ENCODE data around the gene OR2C3.

OR2C3 gene

DNA sequence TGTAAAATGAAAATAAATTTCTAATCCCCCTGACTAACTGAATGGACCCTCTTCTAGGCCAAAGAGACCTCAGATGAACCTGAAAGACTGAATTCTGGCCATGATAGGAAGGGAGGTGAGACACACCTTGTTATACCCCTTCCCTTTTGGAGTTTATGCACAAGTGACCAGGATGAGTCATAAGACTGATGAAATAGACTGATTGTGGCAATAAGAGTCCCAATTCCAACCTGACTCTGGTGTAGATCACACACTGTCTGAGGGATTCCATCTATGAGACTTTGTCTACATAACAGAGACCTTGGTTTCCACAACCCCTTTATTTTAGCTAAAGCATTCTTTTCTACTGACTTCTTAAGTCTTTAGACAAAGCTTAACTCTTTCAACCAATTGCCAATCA lies 38.4 kb upstream of the OR2C3 start:
- Histone ChIP-seq H3K9ac (ENCODE audit: low read length) (no peak overlapping the region), H3K79me2 (ENCODE audit: insufficient read depth, low read length) (no peaks in the 10 kb centered on the region), H3K4me2 (ENCODE audit: low read depth, low read length, poor library complexity, severe bottlenecking) (no peak overlapping the region), H3F3A (ENCODE audit: insufficient read depth) (no peaks in the 10 kb centered on the region), H3K4me3 (ENCODE audit: insufficient read depth, low read length, poor library complexity, severe bottlenecking) (no peak overlapping the region), H4K20me1 (ENCODE audit: low read depth, low read length) (no peaks in the 10 kb centered on the region), H3K27me3 (ENCODE audit: low read length) (no peaks in the 10 kb centered on the region), H3K9me2 (replicated peaks; ENCODE audit: insufficient read depth, low read length) (no peaks in the 10 kb centered on the region), H3K27ac (ENCODE audit: low read depth, low read length) (no peak overlapping the region), H2AFZ (ENCODE audit: low read depth, low read length, severe bottlenecking) (no peak overlapping the region), H3K9me3 (ENCODE audit: insufficient read depth, low read length) (no peaks in the 10 kb centered on the region), H3K36me3 (ENCODE audit: low read length) (no peaks in the 10 kb centered on the region)
- TF ChIP-seq, protein P1, sequence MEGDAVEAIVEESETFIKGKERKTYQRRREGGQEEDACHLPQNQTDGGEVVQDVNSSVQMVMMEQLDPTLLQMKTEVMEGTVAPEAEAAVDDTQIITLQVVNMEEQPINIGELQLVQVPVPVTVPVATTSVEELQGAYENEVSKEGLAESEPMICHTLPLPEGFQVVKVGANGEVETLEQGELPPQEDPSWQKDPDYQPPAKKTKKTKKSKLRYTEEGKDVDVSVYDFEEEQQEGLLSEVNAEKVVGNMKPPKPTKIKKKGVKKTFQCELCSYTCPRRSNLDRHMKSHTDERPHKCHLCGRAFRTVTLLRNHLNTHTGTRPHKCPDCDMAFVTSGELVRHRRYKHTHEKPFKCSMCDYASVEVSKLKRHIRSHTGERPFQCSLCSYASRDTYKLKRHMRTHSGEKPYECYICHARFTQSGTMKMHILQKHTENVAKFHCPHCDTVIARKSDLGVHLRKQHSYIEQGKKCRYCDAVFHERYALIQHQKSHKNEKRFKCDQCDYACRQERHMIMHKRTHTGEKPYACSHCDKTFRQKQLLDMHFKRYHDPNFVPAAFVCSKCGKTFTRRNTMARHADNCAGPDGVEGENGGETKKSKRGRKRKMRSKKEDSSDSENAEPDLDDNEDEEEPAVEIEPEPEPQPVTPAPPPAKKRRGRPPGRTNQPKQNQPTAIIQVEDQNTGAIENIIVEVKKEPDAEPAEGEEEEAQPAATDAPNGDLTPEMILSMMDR (IDR thresholded peaks at IDR 0.05; ENCODE audit: insufficient read depth, low read length, poor library complexity, severe bottlenecking): no peak
- no peak for TF ChIP-seq EZH2phosphoT487 (conservative IDR thresholded peaks at IDR 0.05; ENCODE audit: low read length)

DNA sequence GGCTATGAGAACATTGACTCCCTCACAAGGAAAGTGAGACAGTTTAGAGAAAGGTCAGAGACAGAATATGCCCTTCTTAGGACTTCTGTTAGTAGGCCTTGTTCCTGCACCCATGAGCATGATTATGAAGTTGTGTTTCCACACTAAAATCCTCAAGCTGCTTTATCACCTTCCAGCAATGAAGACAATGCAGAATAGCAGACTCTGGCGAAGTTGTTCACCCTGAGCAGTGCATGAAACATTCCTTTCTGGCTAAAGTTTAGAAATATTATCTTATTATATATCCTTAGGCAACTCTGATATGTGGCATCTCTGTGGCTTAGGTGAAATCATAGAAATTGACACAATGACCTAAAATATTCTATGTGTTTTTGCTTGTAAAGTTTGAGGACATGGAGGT lies 38.0 kb upstream of the OR2C3 start:
- Histone ChIP-seq H3K79me2 (ENCODE audit: insufficient read depth, low read length) (no peaks in the 10 kb centered on the region), H3K9me2 (replicated peaks; ENCODE audit: insufficient read depth, low read length) (no peaks in the 10 kb centered on the region), H3K27me3 (ENCODE audit: low read length) (no peaks in the 10 kb centered on the region), H3F3A (ENCODE audit: insufficient read depth) (no peaks in the 10 kb centered on the region), H3K9me3 (ENCODE audit: insufficient read depth, low read length) (no peaks in the 10 kb centered on the region), H4K20me1 (ENCODE audit: low read depth, low read length) (no peaks in the 10 kb centered on the region), H3K4me2 (ENCODE audit: low read depth, low read length, poor library complexity, severe bottlenecking) (no peak overlapping the region), H3K36me3 (ENCODE audit: low read length) (no peaks in the 10 kb centered on the region), H3K27ac (ENCODE audit: low read depth, low read length) (no peak overlapping the region), H3K4me3 (ENCODE audit: insufficient read depth, low read length, poor library complexity, severe bottlenecking) (no peak overlapping the region), H3K9ac (ENCODE audit: low read length) (no peak overlapping the region), H2AFZ (ENCODE audit: low read depth, low read length, severe bottlenecking) (no peak overlapping the region)
- TF ChIP-seq, protein P1 (IDR thresholded peaks at IDR 0.05; ENCODE audit: insufficient read depth, low read length, poor library complexity, severe bottlenecking): no peak
- TF ChIP-seq EZH2phosphoT487 (conservative IDR thresholded peaks at IDR 0.05; ENCODE audit: low read length): no peak

DNA sequence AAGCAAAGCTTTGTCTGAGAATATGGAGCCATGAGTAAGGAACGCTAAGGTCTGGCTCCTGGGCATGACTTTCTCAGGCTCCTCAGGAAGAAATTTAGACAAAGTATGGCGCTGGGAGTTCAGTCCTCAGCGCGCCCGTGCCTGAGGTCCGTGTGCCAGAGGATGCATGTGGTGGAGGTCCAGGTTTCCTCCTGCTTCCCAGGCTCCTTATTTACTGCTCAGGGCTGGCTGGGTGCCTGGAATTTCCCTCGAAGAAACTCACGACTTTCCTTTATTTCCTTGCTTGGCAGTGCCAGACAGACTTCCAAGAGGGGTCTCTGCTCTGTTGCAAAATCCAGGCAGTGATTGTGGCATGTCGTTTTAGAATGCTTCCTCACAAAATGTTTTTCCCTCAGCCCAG lies 26.0 kb upstream of the OR2C3 start:
- Histone ChIP-seq H3F3A (ENCODE audit: insufficient read depth) (no peaks in the 10 kb centered on the region), H3K9me2 (replicated peaks; ENCODE audit: insufficient read depth, low read length) (no peaks in the 10 kb centered on the region), H2AFZ (ENCODE audit: low read depth, low read length, severe bottlenecking) (no peak overlapping the region), H3K27ac (ENCODE audit: low read depth, low read length) (no peak overlapping the region), H3K4me2 (ENCODE audit: low read depth, low read length, poor library complexity, severe bottlenecking) (no peak overlapping the region), H3K4me3 (ENCODE audit: insufficient read depth, low read length, poor library complexity, severe bottlenecking) (no peak overlapping the region), H3K36me3 (ENCODE audit: low read length) (no peaks in the 10 kb centered on the region), H4K20me1 (ENCODE audit: low read depth, low read length) (no peaks in the 10 kb centered on the region), H3K27me3 (ENCODE audit: low read length) (no peaks in the 10 kb centered on the region), H3K9ac (ENCODE audit: low read length) (no peak overlapping the region), H3K9me3 (ENCODE audit: insufficient read depth, low read length) (no peaks in the 10 kb centered on the region), H3K79me2 (ENCODE audit: insufficient read depth, low read length) (no peaks in the 10 kb centered on the region)
- TF ChIP-seq EZH2phosphoT487 (conservative IDR thresholded peaks at IDR 0.05; ENCODE audit: low read length): no peak

DNA sequence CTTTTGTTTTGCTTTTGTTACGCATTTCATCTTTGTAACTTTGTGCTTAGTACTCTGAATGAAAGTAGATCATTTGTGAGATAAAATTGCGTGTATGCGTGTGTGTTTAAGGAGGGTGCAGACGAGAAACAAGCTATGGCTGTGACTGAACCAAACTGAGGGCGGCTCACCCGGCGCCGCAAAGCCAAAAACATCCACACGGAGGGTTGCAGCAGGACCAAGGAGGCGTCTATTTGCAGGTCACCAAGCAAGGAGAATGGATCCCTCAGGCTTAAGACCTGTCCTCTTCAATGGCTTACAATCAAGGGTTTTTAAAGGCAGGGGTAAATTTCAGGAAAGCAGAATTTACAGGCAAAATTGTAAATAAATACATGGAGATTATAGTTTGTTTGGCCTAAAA lies 25.5 kb upstream of the OR2C3 start:
- Histone ChIP-seq H2AFZ (ENCODE audit: low read depth, low read length, severe bottlenecking) (no peak overlapping the region), H4K20me1 (ENCODE audit: low read depth, low read length) (no peaks in the 10 kb centered on the region), H3K36me3 (ENCODE audit: low read length) (no peaks in the 10 kb centered on the region), H3K27ac (ENCODE audit: low read depth, low read length) (no peak overlapping the region), H3K9me2 (replicated peaks; ENCODE audit: insufficient read depth, low read length) (no peaks in the 10 kb centered on the region), H3K79me2 (ENCODE audit: insufficient read depth, low read length) (no peaks in the 10 kb centered on the region), H3K27me3 (ENCODE audit: low read length) (no peaks in the 10 kb centered on the region), H3K9me3 (ENCODE audit: insufficient read depth, low read length) (no peaks in the 10 kb centered on the region), H3F3A (ENCODE audit: insufficient read depth) (no peaks in the 10 kb centered on the region), H3K4me2 (ENCODE audit: low read depth, low read length, poor library complexity, severe bottlenecking) (no peak overlapping the region), H3K4me3 (ENCODE audit: insufficient read depth, low read length, poor library complexity, severe bottlenecking) (no peak overlapping the region), H3K9ac (ENCODE audit: low read length) (no peak overlapping the region)
- TF ChIP-seq, protein P1 (IDR thresholded peaks at IDR 0.05; ENCODE audit: insufficient read depth, low read length, poor library complexity, severe bottlenecking): no peak
- TF ChIP-seq EZH2phosphoT487 (conservative IDR thresholded peaks at IDR 0.05; ENCODE audit: low read length): no peak

Measured in SU-DHL-6 (cell line).